Hepatocyte (in vitro differentiated cells): ENCODE data around the gene ITPA.

Source experiments
- EZH2phosphoT487 ChIP-seq: fragments of 200-600 bp; sonication (generic); IDR thresholded peaks from one replicate; pipeline ENCODE4 v1.6.1; 2018; ENCODE audit warnings: antibody characterized with exemption, mild to moderate bottlenecking, low read depth, moderate library complexity; ENCODE audit not compliant: unreplicated experiment, severe bottlenecking
- TF ChIP-seq, protein P1 (sequence below): fragments of 200-600 bp; sonication (generic); IDR thresholded peaks from 2 replicates; pipeline ENCODE4 v1.5.1; 2016; ENCODE audit warnings: antibody characterized with exemption, mild to moderate bottlenecking; ENCODE audit not compliant: poor library complexity

DNA sequence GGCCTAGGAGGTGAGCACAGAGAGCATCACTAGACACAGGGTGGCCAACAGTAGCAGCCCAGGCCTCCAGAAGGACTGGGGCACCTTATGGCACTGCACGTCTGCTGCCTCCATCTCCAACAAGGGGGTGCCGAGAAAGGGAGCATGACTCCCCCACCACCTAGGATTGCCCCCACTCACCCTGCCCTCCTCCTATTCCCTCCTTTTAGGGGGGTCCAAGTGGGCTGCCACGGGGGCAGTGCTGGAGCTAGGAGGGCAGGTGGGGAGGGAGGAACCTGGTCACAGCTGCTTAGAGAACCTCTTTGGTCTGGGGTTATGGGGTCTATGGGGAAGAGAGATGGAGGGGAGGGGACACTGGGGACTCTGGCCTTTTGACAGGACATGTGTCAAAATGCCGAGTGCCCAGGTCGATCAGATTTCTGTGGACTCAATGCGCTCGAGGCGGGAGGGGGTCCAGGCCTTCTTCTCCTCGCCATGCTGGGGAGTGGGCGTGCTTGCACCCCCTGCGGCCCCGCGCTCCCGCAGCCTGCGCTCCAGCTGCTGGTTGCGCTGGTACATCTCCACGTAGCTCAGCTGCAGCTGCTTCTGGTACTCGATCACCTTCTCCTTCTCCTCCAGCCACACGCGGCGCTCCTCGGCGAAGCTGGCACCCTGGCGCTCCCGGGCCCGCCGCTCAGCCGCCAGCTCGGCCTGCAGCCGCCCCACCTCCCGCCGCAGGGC is 45.1 kb upstream of the ITPA start:
- TF ChIP-seq, protein P1, sequence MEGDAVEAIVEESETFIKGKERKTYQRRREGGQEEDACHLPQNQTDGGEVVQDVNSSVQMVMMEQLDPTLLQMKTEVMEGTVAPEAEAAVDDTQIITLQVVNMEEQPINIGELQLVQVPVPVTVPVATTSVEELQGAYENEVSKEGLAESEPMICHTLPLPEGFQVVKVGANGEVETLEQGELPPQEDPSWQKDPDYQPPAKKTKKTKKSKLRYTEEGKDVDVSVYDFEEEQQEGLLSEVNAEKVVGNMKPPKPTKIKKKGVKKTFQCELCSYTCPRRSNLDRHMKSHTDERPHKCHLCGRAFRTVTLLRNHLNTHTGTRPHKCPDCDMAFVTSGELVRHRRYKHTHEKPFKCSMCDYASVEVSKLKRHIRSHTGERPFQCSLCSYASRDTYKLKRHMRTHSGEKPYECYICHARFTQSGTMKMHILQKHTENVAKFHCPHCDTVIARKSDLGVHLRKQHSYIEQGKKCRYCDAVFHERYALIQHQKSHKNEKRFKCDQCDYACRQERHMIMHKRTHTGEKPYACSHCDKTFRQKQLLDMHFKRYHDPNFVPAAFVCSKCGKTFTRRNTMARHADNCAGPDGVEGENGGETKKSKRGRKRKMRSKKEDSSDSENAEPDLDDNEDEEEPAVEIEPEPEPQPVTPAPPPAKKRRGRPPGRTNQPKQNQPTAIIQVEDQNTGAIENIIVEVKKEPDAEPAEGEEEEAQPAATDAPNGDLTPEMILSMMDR = no peak
- TF ChIP-seq EZH2phosphoT487 = no peak
